Measurements from ENCODE around the gene AFTPH. TPM values are rescaled to one million over a fixed set of nuclear protein-coding genes. Genes with fewer than 3 reads are reported as not detected.

Gene AFTPH, protein sequence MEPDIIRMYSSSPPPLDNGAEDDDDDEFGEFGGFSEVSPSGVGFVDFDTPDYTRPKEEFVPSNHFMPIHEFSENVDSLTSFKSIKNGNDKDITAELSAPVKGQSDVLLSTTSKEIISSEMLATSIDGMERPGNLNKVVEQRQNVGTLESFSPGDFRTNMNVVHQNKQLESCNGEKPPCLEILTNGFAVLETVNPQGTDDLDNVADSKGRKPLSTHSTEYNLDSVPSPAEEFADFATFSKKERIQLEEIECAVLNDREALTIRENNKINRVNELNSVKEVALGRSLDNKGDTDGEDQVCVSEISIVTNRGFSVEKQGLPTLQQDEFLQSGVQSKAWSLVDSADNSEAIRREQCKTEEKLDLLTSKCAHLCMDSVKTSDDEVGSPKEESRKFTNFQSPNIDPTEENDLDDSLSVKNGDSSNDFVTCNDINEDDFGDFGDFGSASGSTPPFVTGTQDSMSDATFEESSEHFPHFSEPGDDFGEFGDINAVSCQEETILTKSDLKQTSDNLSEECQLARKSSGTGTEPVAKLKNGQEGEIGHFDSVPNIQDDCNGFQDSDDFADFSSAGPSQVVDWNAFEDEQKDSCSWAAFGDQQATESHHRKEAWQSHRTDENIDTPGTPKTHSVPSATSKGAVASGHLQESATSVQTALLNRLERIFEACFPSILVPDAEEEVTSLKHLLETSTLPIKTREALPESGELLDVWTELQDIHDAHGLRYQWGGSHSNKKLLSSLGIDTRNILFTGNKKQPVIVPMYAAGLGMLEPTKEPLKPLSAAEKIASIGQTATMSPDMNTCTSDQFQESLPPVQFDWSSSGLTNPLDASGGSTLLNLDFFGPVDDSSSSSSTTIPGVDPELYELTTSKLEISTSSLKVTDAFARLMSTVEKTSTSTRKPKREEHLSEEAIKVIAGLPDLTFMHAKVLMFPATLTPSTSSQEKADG
- polyA plus RNA-seq (2011; rRNA removed) (51.4 and 56.6 TPM in 2 replicates), polyA plus RNA-seq (2017; fragmentation: RNase III; extraction: RNeasy Plus Mini Kit Qiagen cat#74134 plus additional on column Dnase treatment) (22.3 to 24.0 TPM (median 23.7 TPM) in 3 replicates), polyA minus RNA-seq (2011; rRNA and poly(A)+ RNA removed) (17.2 and 21.3 TPM in 2 replicates)
- polyA plus RNA-seq (2012; cell fraction: cytosol; rRNA removed), result 9.9 and 10.6 TPM in 2 replicates
- polyA plus RNA-seq (2012; cell fraction: nucleus; rRNA removed), result 3.7 and 4.8 TPM in 2 replicates

DNA sequence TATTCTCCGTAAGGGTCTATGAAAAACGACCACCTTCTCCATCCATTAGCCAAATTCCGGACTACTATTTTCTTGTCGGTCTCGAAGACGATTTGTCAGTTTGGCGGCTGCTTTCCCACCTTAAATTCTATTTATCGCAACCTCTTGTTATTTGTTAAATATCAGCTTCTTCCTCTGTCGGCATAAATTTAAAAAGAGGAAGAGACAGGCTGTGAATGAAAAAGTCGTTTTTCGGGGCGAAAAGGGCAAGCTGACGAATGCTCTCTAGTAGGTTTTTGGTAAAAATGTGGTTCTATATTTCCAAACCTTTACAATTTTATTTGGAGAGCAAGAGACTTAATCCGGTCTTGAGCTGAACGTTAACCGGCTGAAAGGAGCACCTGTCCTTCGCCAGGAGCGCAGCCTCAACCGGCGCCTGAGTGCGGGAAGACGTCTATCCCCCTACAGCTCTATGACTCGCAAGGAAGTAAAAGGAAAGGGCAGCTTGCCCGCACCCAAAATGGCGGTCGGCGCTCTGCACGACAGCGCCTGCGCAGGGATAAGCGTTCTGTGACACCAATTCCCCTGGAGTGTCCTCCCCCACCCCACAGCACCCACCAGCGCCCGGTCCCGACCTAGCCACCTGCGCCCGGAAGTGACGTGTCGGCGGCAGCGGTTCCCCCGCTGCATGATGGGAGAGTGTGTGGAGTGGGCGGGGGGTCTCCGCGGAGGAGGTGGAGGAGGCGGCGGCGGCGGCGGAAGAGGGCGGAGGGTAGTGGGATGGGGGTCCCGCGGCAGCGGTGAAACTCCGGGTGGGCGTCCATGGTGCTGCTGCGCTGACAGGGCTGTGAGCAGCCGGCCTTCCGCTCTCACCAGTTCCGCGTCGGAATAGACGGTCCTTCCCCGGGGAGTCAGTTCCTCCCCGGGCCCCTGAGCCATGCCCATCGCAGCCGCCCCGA lies at the start of gene AFTPH:
Gene AFTPH, plus strand, starts transcription at position 663 of the 938 bp plus-strand sequence. CDS start 27,147 bp downstream, outside the sequence.
- H3K27ac ChIP-seq, result peak within 1 kb of the TSS; percentile 86 to 96
- H3K4me2 ChIP-seq, result peak within 1 kb of the TSS; percentile 93
- FAIRE-seq (peak; percentile 67), ATAC-seq (peak; percentile 95 to 98), DNase-seq (ENCODE audit: low read depth in 1 of 2, low spot score in 1 of 2) (peak; percentile 98 to 99)
- H3K4me1 ChIP-seq, result peaks cover 15% of the 10 kb centered on the region; the same call in 2 of the 3 replicates
- 1% methylated on average over 57 of the region's 67 CpGs for WGBS (ENCODE audit: missing lambda C conversion rate)
- ChIA-PET POLR2A (interaction anchor here (0.6 to 1.9 kb wide), 11 partner anchors 9 to 335 kb away, joined by 3 to 9 read pairs (median 3); partner anchors contain the start of gene SERTAD2), CTCF (interaction anchor here (0.6 to 3.3 kb wide), 55 partner anchors 8 to 1052 kb away, joined by 3 to 63 read pairs (median 4); no protein-coding TSS in a partner anchor)
- TF ChIP-seq JUN (IDR thresholded peaks at IDR 0.05), result peak; percentile 34 to 70; a peak in 1 of 5 replicates
- TF ChIP-seq, protein P1, sequence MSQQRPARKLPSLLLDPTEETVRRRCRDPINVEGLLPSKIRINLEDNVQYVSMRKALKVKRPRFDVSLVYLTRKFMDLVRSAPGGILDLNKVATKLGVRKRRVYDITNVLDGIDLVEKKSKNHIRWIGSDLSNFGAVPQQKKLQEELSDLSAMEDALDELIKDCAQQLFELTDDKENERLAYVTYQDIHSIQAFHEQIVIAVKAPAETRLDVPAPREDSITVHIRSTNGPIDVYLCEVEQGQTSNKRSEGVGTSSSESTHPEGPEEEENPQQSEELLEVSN (IDR thresholded peaks at IDR 0.05; ENCODE audit: borderline replicate concordance, low read depth), result 0 out of 2 replicates have a peak, but pooled peaks have one; percentile 45
- TF ChIP-seq KDM1A (IDR thresholded peaks at IDR 0.05; ENCODE audit: low read depth), result 0 out of 2 replicates have a peak, but pooled peaks have one; percentile 13
- TF ChIP-seq, protein P2, sequence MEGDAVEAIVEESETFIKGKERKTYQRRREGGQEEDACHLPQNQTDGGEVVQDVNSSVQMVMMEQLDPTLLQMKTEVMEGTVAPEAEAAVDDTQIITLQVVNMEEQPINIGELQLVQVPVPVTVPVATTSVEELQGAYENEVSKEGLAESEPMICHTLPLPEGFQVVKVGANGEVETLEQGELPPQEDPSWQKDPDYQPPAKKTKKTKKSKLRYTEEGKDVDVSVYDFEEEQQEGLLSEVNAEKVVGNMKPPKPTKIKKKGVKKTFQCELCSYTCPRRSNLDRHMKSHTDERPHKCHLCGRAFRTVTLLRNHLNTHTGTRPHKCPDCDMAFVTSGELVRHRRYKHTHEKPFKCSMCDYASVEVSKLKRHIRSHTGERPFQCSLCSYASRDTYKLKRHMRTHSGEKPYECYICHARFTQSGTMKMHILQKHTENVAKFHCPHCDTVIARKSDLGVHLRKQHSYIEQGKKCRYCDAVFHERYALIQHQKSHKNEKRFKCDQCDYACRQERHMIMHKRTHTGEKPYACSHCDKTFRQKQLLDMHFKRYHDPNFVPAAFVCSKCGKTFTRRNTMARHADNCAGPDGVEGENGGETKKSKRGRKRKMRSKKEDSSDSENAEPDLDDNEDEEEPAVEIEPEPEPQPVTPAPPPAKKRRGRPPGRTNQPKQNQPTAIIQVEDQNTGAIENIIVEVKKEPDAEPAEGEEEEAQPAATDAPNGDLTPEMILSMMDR (IDR thresholded peaks at IDR 0.05), result no peak; the same call in 2 of the 3 replicates
- no peak for TF ChIP-seq EHF (CRISPR knock-in tag; IDR thresholded peaks at IDR 0.05)
- TF ChIP-seq, protein P3, sequence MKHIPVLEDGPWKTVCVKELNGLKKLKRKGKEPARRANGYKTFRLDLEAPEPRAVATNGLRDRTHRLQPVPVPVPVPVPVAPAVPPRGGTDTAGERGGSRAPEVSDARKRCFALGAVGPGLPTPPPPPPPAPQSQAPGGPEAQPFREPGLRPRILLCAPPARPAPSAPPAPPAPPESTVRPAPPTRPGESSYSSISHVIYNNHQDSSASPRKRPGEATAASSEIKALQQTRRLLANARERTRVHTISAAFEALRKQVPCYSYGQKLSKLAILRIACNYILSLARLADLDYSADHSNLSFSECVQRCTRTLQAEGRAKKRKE (CRISPR knock-in tag; IDR thresholded peaks at IDR 0.05; ENCODE audit: low read depth), result no peak
- 0 out of 2 replicates have a peak, but pooled peaks have one; percentile 46 for TF ChIP-seq RNF2 (IDR thresholded peaks at IDR 0.05; ENCODE audit: borderline replicate concordance, low read depth)
- TF ChIP-seq, protein P4, sequence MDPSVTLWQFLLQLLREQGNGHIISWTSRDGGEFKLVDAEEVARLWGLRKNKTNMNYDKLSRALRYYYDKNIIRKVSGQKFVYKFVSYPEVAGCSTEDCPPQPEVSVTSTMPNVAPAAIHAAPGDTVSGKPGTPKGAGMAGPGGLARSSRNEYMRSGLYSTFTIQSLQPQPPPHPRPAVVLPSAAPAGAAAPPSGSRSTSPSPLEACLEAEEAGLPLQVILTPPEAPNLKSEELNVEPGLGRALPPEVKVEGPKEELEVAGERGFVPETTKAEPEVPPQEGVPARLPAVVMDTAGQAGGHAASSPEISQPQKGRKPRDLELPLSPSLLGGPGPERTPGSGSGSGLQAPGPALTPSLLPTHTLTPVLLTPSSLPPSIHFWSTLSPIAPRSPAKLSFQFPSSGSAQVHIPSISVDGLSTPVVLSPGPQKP (IDR thresholded peaks at IDR 0.05; ENCODE audit: low read depth, low read length), result peak; percentile 84
- peak; percentile 91 for TF ChIP-seq MAZ (IDR thresholded peaks at IDR 0.05; ENCODE audit: borderline replicate concordance, low read depth, low read length)
- TF ChIP-seq, protein P5, sequence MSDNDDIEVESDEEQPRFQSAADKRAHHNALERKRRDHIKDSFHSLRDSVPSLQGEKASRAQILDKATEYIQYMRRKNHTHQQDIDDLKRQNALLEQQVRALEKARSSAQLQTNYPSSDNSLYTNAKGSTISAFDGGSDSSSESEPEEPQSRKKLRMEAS (IDR thresholded peaks at IDR 0.05), result peak; percentile 53
- TF ChIP-seq, protein P6, sequence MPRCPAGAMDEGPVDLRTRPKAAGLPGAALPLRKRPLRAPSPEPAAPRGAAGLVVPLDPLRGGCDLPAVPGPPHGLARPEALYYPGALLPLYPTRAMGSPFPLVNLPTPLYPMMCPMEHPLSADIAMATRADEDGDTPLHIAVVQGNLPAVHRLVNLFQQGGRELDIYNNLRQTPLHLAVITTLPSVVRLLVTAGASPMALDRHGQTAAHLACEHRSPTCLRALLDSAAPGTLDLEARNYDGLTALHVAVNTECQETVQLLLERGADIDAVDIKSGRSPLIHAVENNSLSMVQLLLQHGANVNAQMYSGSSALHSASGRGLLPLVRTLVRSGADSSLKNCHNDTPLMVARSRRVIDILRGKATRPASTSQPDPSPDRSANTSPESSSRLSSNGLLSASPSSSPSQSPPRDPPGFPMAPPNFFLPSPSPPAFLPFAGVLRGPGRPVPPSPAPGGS (IDR thresholded peaks at IDR 0.05), result peak; percentile 82; the same call in 1 of the 3 replicates
- no peak for TF ChIP-seq FOXS1 (CRISPR knock-in tag; IDR thresholded peaks at IDR 0.05)
- peak; percentile 61 for TF ChIP-seq POLR2A (IDR thresholded peaks at IDR 0.05; ENCODE audit: low read length)
- H3K9me3 ChIP-seq, result no peaks in the 10 kb centered on the region
- H3K4me3 ChIP-seq, result peak within 1 kb of the TSS; percentile 89

All from A549 (cell line).